CD4-positive, alpha-beta memory T cell (primary cell): ENCODE results near the gene ZNF217. TPM values are rescaled to one million over a fixed set of nuclear protein-coding genes. Genes with fewer than 3 reads are reported as not detected.
"Not testable (repeated sequence)": the region's sequence is repeated elsewhere in the genome, so short reads cannot be mapped to it uniquely, and the experiment has no call there.

Experiments
- CTCF ChIA-PET: fragments of 350-600 bp; sonication (Branson Sonifier 250); formaldehyde crosslinking; loops from one replicate; lab custom pipeline; 2021; ENCODE audit warnings: inconsistent platforms; ENCODE audit not compliant: partially characterized antibody; lab: Charles Lee
- POLR2A ChIA-PET: fragments of 350-600 bp; sonication (Branson Sonifier 250); formaldehyde crosslinking; loops from one replicate; lab custom pipeline; 2021; ENCODE audit not compliant: partially characterized antibody; lab: Charles Lee
- DNase-seq, 5 donors: peaks; one replicate each; pipeline versions ENCODE4 v3.0.0 to v3.0.0-alpha.2; 2020 to 2022; ENCODE audit warnings: mixed read lengths in 1 of 5
- H3K27ac ChIP-seq: one replicate; pipeline ENCODE4 v1.7.0; 2013; ENCODE audit warnings: low read depth, low read length
- H3K27me3 ChIP-seq: 2 replicates; pipeline ENCODE4 v1.7.0; 2013; ENCODE audit warnings: mild to moderate bottlenecking, low read length, moderate library complexity; ENCODE audit not compliant: insufficient read depth
- H3K36me3 ChIP-seq: 2 replicates; pipeline ENCODE4 v1.7.0; 2013; ENCODE audit warnings: mild to moderate bottlenecking, low read length, moderate library complexity; ENCODE audit not compliant: insufficient read depth
- H3K4me1 ChIP-seq: 2 replicates; pipeline ENCODE4 v1.7.0; 2013; ENCODE audit warnings: mild to moderate bottlenecking, low read length, moderate library complexity; ENCODE audit not compliant: insufficient read depth
- H3K4me3 ChIP-seq, 2 donors: one replicate each; pipeline ENCODE4 v1.7.0; 2013; ENCODE audit warnings: low read length in 2 of 2, mild to moderate bottlenecking in 1 of 2
- H3K9me3 ChIP-seq, 2 donors: one replicate each; pipeline ENCODE4 v1.7.0; 2013; ENCODE audit warnings: low read length in 2 of 2, control low read depth in 1 of 2; ENCODE audit not compliant: control insufficient read depth in 1 of 2
- H3K27ac Mint-ChIP-seq, 7 donors: one replicate each; pipeline ENCODE4 v1.8.0; 2020 to 2021; ENCODE audit warnings: mixed read lengths in 7 of 7, mild to moderate bottlenecking in 6 of 7, inconsistent platforms in 3 of 7, moderate library complexity in 3 of 7
- H3K27me3 Mint-ChIP-seq, 2 donors: one replicate each; pipeline ENCODE4 v1.8.0; 2020 to 2021; ENCODE audit warnings: mixed read lengths in 2 of 2
- H3K36me3 Mint-ChIP-seq, 2 donors: one replicate each; pipeline ENCODE4 v1.8.0; 2020 to 2021; ENCODE audit warnings: mixed read lengths in 2 of 2, inconsistent platforms in 1 of 2, mild to moderate bottlenecking in 1 of 2
- H3K4me1 Mint-ChIP-seq, 4 donors: one replicate each; pipeline ENCODE4 v1.8.0; 2020 to 2021; ENCODE audit warnings: mixed read lengths in 4 of 4, mild to moderate bottlenecking in 1 of 4
- H3K4me3 Mint-ChIP-seq, 8 donors: one replicate each; pipeline ENCODE4 v1.8.0; 2020 to 2021; ENCODE audit warnings: mixed read lengths in 8 of 8, mild to moderate bottlenecking in 7 of 8, moderate library complexity in 6 of 8, inconsistent platforms in 3 of 8
- H3K9me3 Mint-ChIP-seq, 8 donors: one replicate each; pipeline ENCODE4 v1.8.0; 2020 to 2021; ENCODE audit warnings: mixed read lengths in 8 of 8, mild to moderate bottlenecking in 5 of 8, inconsistent platforms in 3 of 8, moderate library complexity in 1 of 8
- intact Hi-C: fragments of 100-400 bp; cut with micrococcal nuclease; formaldehyde crosslinking; loops from one replicate; pipeline ENCODE4 v1.15.1; 2023
- polyA plus RNA-seq, 2 donors: library from polyadenylated mRNA; unstranded; fragments of 300-500 nt; fragmentation: Illumina TruSeq; gene quantifications; one replicate each; pipeline ENCODE4 v1.2.3, GENCODE V29; 2021
- total RNA-seq, 2 experiments: library from RNA; stranded (reverse); gene quantifications; one replicate each; pipeline ENCODE4 v1.2.3, GENCODE V29; 2021

The ZNF217 gene
- total and polyA plus RNA-seq, 4 experiments from 2014 or later, result 11.6 to 111 (median 64.4) TPM

DNA sequence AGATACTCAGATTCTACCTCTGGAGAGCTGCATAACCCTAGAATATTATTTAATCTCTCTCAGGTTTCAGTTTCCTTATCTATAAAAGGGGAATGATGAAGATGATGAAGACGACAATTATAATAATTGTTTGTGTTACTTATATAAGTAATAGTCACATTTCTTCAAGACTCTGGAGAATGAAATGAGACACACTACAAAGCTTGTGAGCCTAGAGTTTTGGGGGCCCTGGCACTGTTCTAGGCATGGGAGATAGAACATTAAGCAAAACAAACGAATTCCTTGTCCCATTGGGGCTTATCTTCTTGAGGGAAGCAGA lies 5.4 kb upstream of the ZNF217 start:
- Mint-ChIP-seq H3K27ac (peak overlapping the region; percentile 86 to 96 (median 92)), H3K27me3 (no peaks in the 10 kb centered on the region), H3K9me3 (no peaks in the 10 kb centered on the region), H3K36me3 (peaks cover 9 to 14% of the 10 kb centered on the region in 2 donors), H3K4me3 (peak overlapping the region in 6 of 8 donors; percentile 27 to 73 (median 64)), H3K4me1 (peaks cover 41 to 76% (median 57%) of the 10 kb centered on the region in 4 donors)
- H3K36me3 ChIP-seq, result no peaks in the 10 kb centered on the region
- no peaks in the 10 kb centered on the region for H3K9me3 ChIP-seq
- no peak for DNase-seq
- ChIA-PET POLR2A (interaction anchor here (0.7 to 9.6 kb wide), 5 partner anchors 10 to 267 kb away, joined by 3 to 198 read pairs (median 4); no protein-coding TSS in a partner anchor), CTCF (interaction anchor here (0.8 to 1.5 kb wide), 2 partner anchors 43 to 317 kb away, joined by 3 to 5 read pairs; no protein-coding TSS in a partner anchor)
- H3K4me3 ChIP-seq, result no peak overlapping the region
- peaks cover 40% of the 10 kb centered on the region for H3K4me1 ChIP-seq
- H3K27me3 ChIP-seq, result no peaks in the 10 kb centered on the region
- peak overlapping the region; percentile 37 for H3K27ac ChIP-seq
- intact Hi-C loops, result loop anchor here (1.0 kb wide), 1 partner anchor 9 kb away; no protein-coding TSS in a partner anchor

DNA sequence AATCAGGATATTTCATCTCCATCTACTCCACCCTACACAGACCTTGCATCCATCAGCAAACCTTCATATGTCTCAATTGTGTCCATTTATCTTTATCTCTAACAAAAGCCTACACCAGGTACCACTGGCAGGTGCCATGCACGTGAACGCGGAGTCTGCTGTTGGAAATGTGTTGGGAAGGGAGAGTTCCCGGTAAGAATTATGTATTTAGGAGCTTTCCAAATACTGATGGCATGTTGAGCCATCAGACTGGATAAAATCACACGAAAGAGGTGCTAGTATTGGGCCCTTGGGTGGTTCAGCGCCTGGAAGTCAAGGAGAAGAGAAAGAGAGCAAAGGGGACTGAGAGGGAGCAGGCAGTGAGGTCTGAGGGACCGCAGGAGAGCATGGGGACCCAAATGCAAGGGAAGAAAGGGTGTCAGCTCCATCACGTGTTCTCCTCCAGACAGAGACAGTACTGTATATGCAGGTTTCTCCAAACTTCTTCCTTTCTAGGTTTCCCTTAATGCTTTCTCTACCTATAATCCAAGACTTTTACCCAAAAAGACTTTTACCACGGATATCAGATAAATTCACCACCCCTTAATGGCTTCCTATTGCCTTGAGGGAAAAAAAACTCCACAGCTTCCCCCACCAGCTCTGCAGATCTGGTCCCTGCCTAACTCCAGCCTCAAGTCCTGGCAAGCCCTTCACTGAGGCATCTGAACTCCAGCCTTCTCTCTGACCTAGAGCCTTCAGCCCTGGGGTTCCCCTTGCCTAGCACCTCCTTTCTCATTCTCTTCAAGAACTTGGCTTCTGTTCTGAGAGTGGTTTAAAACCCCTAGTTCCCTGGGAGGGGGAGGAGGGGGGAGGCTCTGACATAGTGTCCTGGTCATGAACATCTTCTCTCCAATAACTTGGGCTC lies 4.8 kb upstream of the ZNF217 start:
- H3K4me3 Mint-ChIP-seq, result peak overlapping the region in 7 of 8 donors; percentile 30 to 78 (median 63)
- Histone ChIP-seq H3K27me3 (no peaks in the 10 kb centered on the region), H3K4me3 (no peak overlapping the region), H3K9me3 (no peaks in the 10 kb centered on the region), H3K27ac (peak overlapping the region; percentile 37), H3K36me3 (no peaks in the 10 kb centered on the region), H3K4me1 (peaks cover 40% of the 10 kb centered on the region)
- peaks cover 9 to 14% of the 10 kb centered on the region in 2 donors for H3K36me3 Mint-ChIP-seq
- H3K27ac Mint-ChIP-seq, result peak overlapping the region; percentile 86 to 96 (median 92)
- DNase-seq, result peak in 1 of 5 donors; percentile 68
- no peaks in the 10 kb centered on the region for H3K27me3 Mint-ChIP-seq
- ChIA-PET CTCF (interaction anchor here (0.8 to 1.5 kb wide), 2 partner anchors 44 to 318 kb away, joined by 3 to 5 read pairs; no protein-coding TSS in a partner anchor), POLR2A (interaction anchor here (0.6 to 9.6 kb wide), 7 partner anchors 11 to 318 kb away, joined by 3 to 198 read pairs (median 3); no protein-coding TSS in a partner anchor)
- intact Hi-C loops, result loop anchor here (1.0 kb wide), 1 partner anchor 10 kb away; no protein-coding TSS in a partner anchor
- no peaks in the 10 kb centered on the region for H3K9me3 Mint-ChIP-seq
- H3K4me1 Mint-ChIP-seq, result peaks cover 39 to 70% (median 53%) of the 10 kb centered on the region in 4 donors

DNA sequence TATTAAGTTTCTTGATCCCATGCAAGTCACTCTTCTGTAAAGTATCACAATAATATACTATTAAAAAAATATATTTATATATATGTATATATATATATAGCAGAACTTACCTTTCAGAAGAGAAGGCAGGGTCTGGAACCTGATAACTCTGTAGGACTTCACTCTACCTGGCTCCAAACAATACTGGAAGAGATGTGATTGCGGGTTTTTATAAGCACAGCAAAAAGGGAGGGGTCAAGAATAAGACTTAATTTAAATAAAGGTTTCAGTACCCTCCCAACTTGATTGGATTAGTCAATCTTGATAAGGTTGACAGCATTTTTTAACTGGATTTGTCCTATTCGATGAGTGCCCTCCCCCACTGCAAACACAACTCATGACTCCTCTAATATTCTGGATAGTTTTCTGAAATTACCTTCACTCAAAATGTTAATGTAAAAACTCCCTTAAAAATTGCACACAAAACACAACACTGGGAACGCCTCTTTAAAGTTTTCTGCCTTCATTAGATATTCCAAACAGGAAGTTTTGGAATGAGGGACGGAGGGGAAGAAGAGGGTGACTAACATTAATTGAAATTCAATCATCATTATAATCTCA lies 4.0 kb upstream of the ZNF217 start:
- peak overlapping the region; percentile 92 to 97 (median 93) for H3K27ac Mint-ChIP-seq
- H3K9me3 Mint-ChIP-seq, result no peaks in the 10 kb centered on the region
- intact Hi-C loops, result no loop called here
- Histone ChIP-seq H3K27ac (peak overlapping the region; percentile 18), H3K4me3 (no peak overlapping the region), H3K4me1 (peaks cover 40% of the 10 kb centered on the region), H3K9me3 (no peaks in the 10 kb centered on the region), H3K36me3 (no peaks in the 10 kb centered on the region), H3K27me3 (no peaks in the 10 kb centered on the region)
- H3K36me3 Mint-ChIP-seq, result peaks cover 11 to 12% of the 10 kb centered on the region in 2 donors
- H3K4me1 Mint-ChIP-seq, result peaks cover 38 to 69% (median 52%) of the 10 kb centered on the region in 4 donors
- ChIA-PET CTCF (interaction anchor here (1.5 kb wide), 1 partner anchor 318 kb away, joined by 5 read pairs; no protein-coding TSS in a partner anchor), POLR2A (interaction anchor here (0.6 to 9.6 kb wide), 9 partner anchors 12 to 318 kb away, joined by 3 to 198 read pairs (median 4); no protein-coding TSS in a partner anchor)
- no peaks in the 10 kb centered on the region for H3K27me3 Mint-ChIP-seq
- H3K4me3 Mint-ChIP-seq, result peak overlapping the region in 5 of 8 donors; percentile 30 to 83 (median 78)
- DNase-seq, result no peak

- POLR2A ChIA-PET, result interaction anchor here (0.8 to 9.6 kb wide), 13 partner anchors 12 to 319 kb away, joined by 3 to 198 read pairs (median 4); no protein-coding TSS in a partner anchor
- CTCF ChIA-PET, result interaction anchor here (0.7 to 3.2 kb wide), 5 partner anchors 13 to 321 kb away, joined by 3 to 12 read pairs (median 7); no protein-coding TSS in a partner anchor
- H3K27me3 Mint-ChIP-seq, result no peaks in the 10 kb centered on the region
- no peaks in the 10 kb centered on the region for H3K9me3 ChIP-seq
- peaks cover 0 to under 1% (median 0%) of the 10 kb centered on the region in 8 donors for H3K9me3 Mint-ChIP-seq
- H3K4me1 ChIP-seq, result peaks cover 40% of the 10 kb centered on the region
- no peaks in the 10 kb centered on the region for H3K27me3 ChIP-seq
- H3K4me1 Mint-ChIP-seq, result peaks cover 36 to 66% (median 49%) of the 10 kb centered on the region in 4 donors
- H3K27ac ChIP-seq, result peak overlapping the region; percentile 9
- H3K36me3 Mint-ChIP-seq, result peaks cover 7 to 14% of the 10 kb centered on the region in 2 donors
- no peak for DNase-seq
- intact Hi-C loops, result no loop called here
- no peaks in the 10 kb centered on the region for H3K36me3 ChIP-seq
- peak overlapping the region; percentile 90 to 97 (median 94) for H3K27ac Mint-ChIP-seq
- no peak overlapping the region for H3K4me3 ChIP-seq
- H3K4me3 Mint-ChIP-seq, result peak overlapping the region; percentile 68 to 83 (median 78)
Measured at GRCh38 chr20:53597030-53597482, 3.4 kb upstream of the ZNF217 start.

DNA sequence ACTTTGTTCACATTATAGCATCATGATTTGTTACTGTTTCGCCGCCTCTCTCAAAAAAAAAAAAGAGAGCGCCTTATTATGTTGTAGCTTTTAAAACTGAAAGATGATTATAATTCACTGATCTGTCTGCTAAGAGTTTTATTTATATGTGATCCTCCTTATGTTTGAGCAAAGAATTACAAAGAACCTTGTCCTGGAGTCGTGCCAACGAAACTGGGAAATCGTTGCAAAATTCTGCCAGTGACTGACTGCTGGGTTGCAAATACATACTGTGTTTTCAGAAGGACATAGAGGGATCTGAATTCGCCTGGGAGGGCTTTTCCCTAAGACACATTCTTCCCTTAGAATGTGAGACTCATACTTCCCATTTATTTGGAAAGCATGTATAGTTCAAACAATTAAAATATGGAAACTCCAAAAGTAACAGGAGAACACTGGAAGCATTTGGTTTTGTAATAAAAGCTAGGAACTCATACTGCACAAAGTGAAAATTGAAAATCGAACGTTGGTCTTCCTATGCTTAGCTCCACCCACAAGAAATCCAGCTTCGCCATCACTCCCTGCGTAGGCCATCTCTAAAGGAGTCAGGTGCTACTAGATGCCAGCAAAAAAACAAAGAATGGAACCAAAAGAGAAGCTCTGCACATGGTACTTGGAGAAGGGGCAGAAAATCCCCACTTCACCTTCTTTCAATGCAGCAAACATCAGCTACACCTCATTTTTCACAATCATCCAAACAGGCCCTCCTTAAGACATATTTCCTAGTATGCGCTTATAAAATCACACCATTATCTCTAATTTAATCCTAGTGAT lies 2.8 kb upstream of the ZNF217 start:
- peak in 2 of 5 donors; percentile 36 to 55 for DNase-seq
- Mint-ChIP-seq H3K4me3 (peak overlapping the region; percentile 68 to 83 (median 78)), H3K36me3 (peaks cover 7 to 20% of the 10 kb centered on the region in 2 donors), H3K4me1 (peaks cover 36 to 73% (median 49%) of the 10 kb centered on the region in 4 donors), H3K27ac (peak overlapping the region; percentile 90 to 97 (median 94))
- H3K36me3 ChIP-seq, intact Hi-C loops, H3K27me3 Mint-ChIP-seq, H3K9me3 ChIP-seq, H3K27me3 ChIP-seq, H3K9me3 Mint-ChIP-seq: not testable (repeated sequence)
- H3K27ac ChIP-seq, result peak overlapping the region; percentile 41
- H3K4me1 ChIP-seq, result peaks cover 40% of the 10 kb centered on the region
- CTCF ChIA-PET, result interaction anchor here (0.7 to 3.2 kb wide), 5 partner anchors 14 to 322 kb away, joined by 3 to 12 read pairs (median 7); no protein-coding TSS in a partner anchor
- H3K4me3 ChIP-seq, result peak overlapping the region in 1 of 2 donors; percentile 23
- POLR2A ChIA-PET, result interaction anchor here (0.6 to 9.6 kb wide), 15 partner anchors 13 to 320 kb away, joined by 3 to 198 read pairs (median 4); no protein-coding TSS in a partner anchor

GRCh38 chr20:53595742-53596141 lies 2.1 kb upstream of the ZNF217 start:
- Mint-ChIP-seq H3K36me3 (peaks cover 3 to 22% of the 10 kb centered on the region in 2 donors), H3K4me3 (peak overlapping the region; percentile 68 to 83 (median 78)), H3K4me1 (peaks cover 33 to 74% (median 48%) of the 10 kb centered on the region in 4 donors), H3K27ac (peak overlapping the region; percentile 87 to 96 (median 94))
- not testable (repeated sequence) for H3K27me3 Mint-ChIP-seq, H3K27me3 ChIP-seq, DNase-seq, H3K9me3 ChIP-seq, H3K9me3 Mint-ChIP-seq, H3K4me3 ChIP-seq, H3K36me3 ChIP-seq
- intact Hi-C loops, result loop anchor here (2.0 kb wide), 3 partner anchors 47 to 65 kb away; no protein-coding TSS in a partner anchor
- CTCF ChIA-PET, result interaction anchor here (1.4 to 3.2 kb wide), 3 partner anchors 26 to 323 kb away, joined by 3 to 12 read pairs (median 12); no protein-coding TSS in a partner anchor
- Histone ChIP-seq H3K4me1 (peaks cover 44% of the 10 kb centered on the region), H3K27ac (peak overlapping the region; percentile 41)
- POLR2A ChIA-PET, result interaction anchor here (0.6 to 9.6 kb wide), 12 partner anchors 12 to 321 kb away, joined by 3 to 198 read pairs (median 5); no protein-coding TSS in a partner anchor
